K562 (cell line): ENCODE results near the gene RIC3.

Source experiments
- EZH2 ChIP-seq: IDR thresholded peaks from 2 replicates; pipeline ENCODE4 v1.6.1; 2012; ENCODE audit warnings: low read depth, mild to moderate bottlenecking, inconsistent platforms, low read length, borderline replicate concordance
- SMARCE1 ChIP-seq: fragments of 450-650 bp; IDR thresholded peaks from 2 replicates; pipeline ENCODE4 v1.7.1; 2016; ENCODE audit warnings: mild to moderate bottlenecking
- TEAD4 ChIP-seq, 2 experiments: sonication (generic) in 1 of 2; formaldehyde crosslinking in 1 of 2; IDR thresholded peaks; 2 replicates each; pipeline versions ENCODE4 v1.6.1 to v1.8.0; 2012 to 2022; ENCODE audit warnings: borderline replicate concordance in 1 of 2, inconsistent platforms in 1 of 2, low read length in 1 of 2, mild to moderate bottlenecking in 1 of 2, missing genetic modification reagents in 1 of 2
- ZFP1 ChIP-seq: fragments of 450-650 bp; formaldehyde crosslinking; IDR thresholded peaks from 2 replicates; pipeline ENCODE4 v1.4.0; 2020; ENCODE audit warnings: mild to moderate bottlenecking, mixed read lengths

DNA sequence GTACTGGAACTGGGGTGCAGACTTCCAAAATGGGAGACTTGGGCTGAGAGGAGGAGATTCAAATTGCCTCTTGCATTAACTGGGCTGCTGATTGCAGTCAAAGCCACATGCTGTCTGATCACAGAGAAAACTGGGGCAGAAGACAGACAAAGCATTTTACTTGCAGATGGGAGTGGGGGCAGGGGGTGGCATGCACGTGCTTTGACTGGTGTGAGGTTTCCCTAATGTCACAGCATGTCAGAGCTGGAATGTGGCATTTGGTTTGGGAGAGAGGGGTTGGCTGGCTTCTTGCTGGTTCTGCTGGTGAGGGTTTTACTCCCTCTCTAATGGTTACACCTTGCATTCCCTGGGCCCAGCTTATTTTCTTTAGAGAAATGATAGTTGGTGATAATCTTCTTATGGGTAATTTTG is 84.9 kb downstream of the RIC3 start:
- no peak for TF ChIP-seq SMARCE1
- TF ChIP-seq ZFP1 (CRISPR knock-in tag) = no peak
- TF ChIP-seq EZH2 = no peak
- no peak for TF ChIP-seq TEAD4 (IDR thresholded peaks at IDR 0.05; ENCODE audit: low read length)
- TF ChIP-seq TEAD4 (CRISPR knock-in tag; IDR thresholded peaks at IDR 0.05; ENCODE audit: borderline replicate concordance) = no peak
